Kidney (tissue), 14 donors: ENCODE results near the gene MYBPH. TPM values are rescaled to one million over a fixed set of nuclear protein-coding genes. Genes with fewer than 3 reads are reported as not detected.

Source experiments
- DNase-seq, 5 donors: peaks; one replicate each; pipeline ENCODE4 v3.0.0-alpha.2; 2013 to 2020
- FAIRE-seq: peaks from 2 replicates; lab custom pipeline; 2012; peaks lifted over from hg19 to GRCh38; lab: Jason Lieb, UNC
- H3K27ac ChIP-seq, 2 donors: one replicate each; pipeline ENCODE4 v1.7.0; 2013; ENCODE audit warnings: low read depth in 2 of 2, low read length in 2 of 2, inconsistent platforms in 1 of 2
- H3K27me3 ChIP-seq: one replicate; pipeline ENCODE4 v1.7.1; 2013; ENCODE audit warnings: low read length, inconsistent platforms; ENCODE audit not compliant: control insufficient read depth, insufficient read depth
- H3K36me3 ChIP-seq, 3 donors: one replicate each; pipeline versions ENCODE4 v1.7.0 to v1.7.1; 2013; ENCODE audit warnings: low read length in 3 of 3, control low read depth in 1 of 3, inconsistent platforms in 1 of 3; ENCODE audit not compliant: insufficient read depth in 3 of 3, control insufficient read depth in 2 of 3
- H3K4me1 ChIP-seq, 3 donors: one replicate each; pipeline versions ENCODE4 v1.7.0 to v1.7.1; 2013; ENCODE audit warnings: low read length in 3 of 3, inconsistent platforms in 1 of 3, low read depth in 1 of 3; ENCODE audit not compliant: control insufficient read depth in 2 of 3, insufficient read depth in 2 of 3
- H3K4me3 ChIP-seq, 3 donors: one replicate each; pipeline versions ENCODE4 v1.7.0 to v1.8.1; 2013; ENCODE audit warnings: low read length in 3 of 3, control low read depth in 1 of 3, inconsistent platforms in 1 of 3
- H3K9ac ChIP-seq, 3 donors: one replicate each; pipeline versions ENCODE4 v1.7.0 to v1.7.1; 2013; ENCODE audit warnings: low read length in 3 of 3, control low read depth in 1 of 3, inconsistent platforms in 1 of 3
- H3K9me3 ChIP-seq, 3 donors: one replicate each; pipeline versions ENCODE4 v1.7.0 to v1.7.1; 2013; ENCODE audit warnings: low read length in 3 of 3, control low read depth in 1 of 3, inconsistent platforms in 1 of 3; ENCODE audit not compliant: control insufficient read depth in 2 of 3, insufficient read depth in 1 of 3
- intact Hi-C: fragments of 100-400 bp; cut with DNase I; formaldehyde crosslinking; loops from one replicate; pipeline ENCODE4 v1.11.1; 2022
- polyA plus RNA-seq: library from polyadenylated mRNA; stranded (reverse); fragments of 350-450 nt; fragmentation: Illumina TruSeq; extraction: RNeasy Lipid Tissue Mini Kit (QIAGEN cat#74804); gene quantifications from one replicate; pipeline ENCODE4 v1.2.3, GENCODE V29; 2014; ENCODE audit warnings: low read depth, low replicate concordance; ENCODE audit not compliant: insufficient read depth
- total RNA-seq: library from RNA; stranded (reverse); fragmentation: NEBNext Ultra II Directional; extraction: Animal tissue kit (Norgen Biotek cat#: 25700); gene quantifications from one replicate; pipeline ENCODE4 v1.2.1, GENCODE V29; 2021
- TF ChIP-seq, protein P1 (sequence below): IDR thresholded peaks from 3 replicates; pipeline ENCODE4 v1.5.1; 2012; ENCODE audit warnings: mild to moderate bottlenecking, moderate library complexity, borderline replicate concordance; ENCODE audit not compliant: insufficient read depth; ENCODE audit errors: extremely low read depth
- donor health status: control.
- donor health status: control.
- donor health status: control.
- donor health status: control.
- donor health status: control.
- donor health status: DM: yes; HTN: yes; CAD: no.
- donor health status: Normal renal cell carcinoma (clear cell type).

The MYBPH gene
- total and polyA plus RNA-seq, 2 donors from 2014 or later, result 2.3 TPM; not detected in 1

DNA sequence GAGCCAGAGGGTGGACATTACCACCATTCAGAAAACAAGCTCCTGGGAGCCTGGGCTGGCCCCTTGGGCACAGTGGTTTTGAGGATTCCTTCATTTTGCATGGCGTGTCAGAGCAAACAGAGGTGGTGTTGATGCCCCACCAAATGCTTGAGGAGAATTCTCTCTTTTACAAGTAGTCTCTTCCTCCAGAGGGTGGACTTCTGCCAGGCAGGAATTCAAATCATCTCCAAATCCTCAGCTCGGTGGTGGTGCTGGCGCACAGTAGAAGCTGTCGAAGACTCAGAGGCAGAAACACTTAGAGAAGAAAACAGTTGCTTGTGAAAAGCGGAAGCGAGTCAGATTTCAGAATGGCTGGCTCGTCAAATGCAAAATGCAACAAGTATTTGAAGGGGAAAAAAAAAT lies 14.3 kb upstream of the MYBPH start:
- no peak overlapping the region for H3K4me3 ChIP-seq
- DNase-seq (no peak), FAIRE-seq (no peak)
- H3K9ac ChIP-seq, result no peak overlapping the region
- H3K9me3 ChIP-seq, result no peaks in the 10 kb centered on the region
- no peaks in the 10 kb centered on the region for H3K27me3 ChIP-seq
- H3K36me3 ChIP-seq, result no peaks in the 10 kb centered on the region
- TF ChIP-seq, protein P1, sequence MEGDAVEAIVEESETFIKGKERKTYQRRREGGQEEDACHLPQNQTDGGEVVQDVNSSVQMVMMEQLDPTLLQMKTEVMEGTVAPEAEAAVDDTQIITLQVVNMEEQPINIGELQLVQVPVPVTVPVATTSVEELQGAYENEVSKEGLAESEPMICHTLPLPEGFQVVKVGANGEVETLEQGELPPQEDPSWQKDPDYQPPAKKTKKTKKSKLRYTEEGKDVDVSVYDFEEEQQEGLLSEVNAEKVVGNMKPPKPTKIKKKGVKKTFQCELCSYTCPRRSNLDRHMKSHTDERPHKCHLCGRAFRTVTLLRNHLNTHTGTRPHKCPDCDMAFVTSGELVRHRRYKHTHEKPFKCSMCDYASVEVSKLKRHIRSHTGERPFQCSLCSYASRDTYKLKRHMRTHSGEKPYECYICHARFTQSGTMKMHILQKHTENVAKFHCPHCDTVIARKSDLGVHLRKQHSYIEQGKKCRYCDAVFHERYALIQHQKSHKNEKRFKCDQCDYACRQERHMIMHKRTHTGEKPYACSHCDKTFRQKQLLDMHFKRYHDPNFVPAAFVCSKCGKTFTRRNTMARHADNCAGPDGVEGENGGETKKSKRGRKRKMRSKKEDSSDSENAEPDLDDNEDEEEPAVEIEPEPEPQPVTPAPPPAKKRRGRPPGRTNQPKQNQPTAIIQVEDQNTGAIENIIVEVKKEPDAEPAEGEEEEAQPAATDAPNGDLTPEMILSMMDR, result no peak
- intact Hi-C loops, result no loop called here
- H3K27ac ChIP-seq, result no peak overlapping the region
- peaks cover 0 to 4% (median 3%) of the 10 kb centered on the region in 3 donors for H3K4me1 ChIP-seq

DNA sequence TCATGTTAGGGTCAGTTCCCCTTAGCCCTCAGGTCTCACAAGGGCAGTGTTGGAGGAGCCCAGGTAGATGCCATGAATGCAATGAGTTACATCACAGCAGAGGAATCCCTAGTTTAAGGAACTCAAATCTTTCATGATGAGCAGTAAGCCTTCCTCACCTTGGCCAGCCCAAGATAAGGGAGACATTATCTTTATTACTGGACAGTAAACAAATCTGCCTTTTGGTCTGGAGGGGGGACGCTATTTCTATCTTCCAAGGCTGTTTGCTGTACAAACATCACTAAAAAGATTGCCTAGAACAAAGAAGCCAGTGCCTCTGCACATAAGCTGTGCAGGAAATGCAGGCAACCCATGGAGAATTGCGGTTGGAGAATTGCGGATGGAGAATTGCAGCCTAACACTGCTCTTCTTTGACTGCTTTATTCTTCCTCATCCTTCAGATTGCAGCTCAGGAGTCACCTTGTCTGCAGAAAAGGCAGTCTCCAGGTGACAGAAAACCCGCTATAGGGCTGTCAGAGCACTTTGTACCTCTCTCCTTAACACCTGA lies 13.1 kb upstream of the MYBPH start:
- Histone ChIP-seq H3K4me1 (peaks cover 0 to 4% (median 3%) of the 10 kb centered on the region in 3 donors), H3K27ac (no peak overlapping the region), H3K9me3 (no peaks in the 10 kb centered on the region), H3K4me3 (no peak overlapping the region), H3K36me3 (no peaks in the 10 kb centered on the region), H3K9ac (no peak overlapping the region), H3K27me3 (no peaks in the 10 kb centered on the region)
- TF ChIP-seq, protein P1, result no peak
- intact Hi-C loops, result no loop called here
- no peak for DNase-seq
- FAIRE-seq, result no peak

DNA sequence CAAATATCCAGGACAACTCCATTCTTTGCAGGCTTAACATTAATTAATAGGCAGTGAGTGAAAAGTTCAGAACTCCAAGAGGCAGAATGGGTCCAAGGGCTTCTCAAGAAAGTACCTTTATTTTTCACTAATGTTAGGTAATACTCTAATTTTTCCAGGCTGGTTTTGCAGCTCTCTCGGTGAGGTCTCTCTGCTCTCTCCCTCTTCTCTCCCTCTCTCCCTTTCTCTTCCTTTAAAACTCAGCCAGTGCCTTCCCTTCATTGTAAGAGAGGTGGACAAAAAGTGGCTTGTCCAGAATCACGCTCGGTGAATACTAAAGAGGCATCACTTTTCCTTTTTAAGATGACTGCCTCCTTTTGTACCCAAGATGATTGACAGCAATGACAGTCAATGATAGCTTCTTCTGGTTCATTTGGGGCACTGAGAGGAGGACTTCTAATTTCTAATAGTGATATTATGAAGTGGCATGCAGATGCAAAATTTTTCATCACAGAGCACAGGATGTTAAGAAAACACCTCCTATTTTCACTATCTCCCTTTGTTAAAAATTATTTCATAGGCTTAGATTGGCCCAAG lies 12.2 kb upstream of the MYBPH start:
- Histone ChIP-seq H3K9me3 (no peaks in the 10 kb centered on the region), H3K9ac (peak overlapping the region in 1 of 3 donors; percentile 38), H3K4me1 (peaks cover 0 to 4% (median 3%) of the 10 kb centered on the region in 3 donors), H3K27ac (peak overlapping the region; percentile 24 to 34), H3K27me3 (no peaks in the 10 kb centered on the region), H3K36me3 (no peaks in the 10 kb centered on the region), H3K4me3 (no peak overlapping the region)
- no peak for FAIRE-seq
- intact Hi-C loops, result no loop called here
- TF ChIP-seq, protein P1, result no peak
- DNase-seq, result no peak

DNA sequence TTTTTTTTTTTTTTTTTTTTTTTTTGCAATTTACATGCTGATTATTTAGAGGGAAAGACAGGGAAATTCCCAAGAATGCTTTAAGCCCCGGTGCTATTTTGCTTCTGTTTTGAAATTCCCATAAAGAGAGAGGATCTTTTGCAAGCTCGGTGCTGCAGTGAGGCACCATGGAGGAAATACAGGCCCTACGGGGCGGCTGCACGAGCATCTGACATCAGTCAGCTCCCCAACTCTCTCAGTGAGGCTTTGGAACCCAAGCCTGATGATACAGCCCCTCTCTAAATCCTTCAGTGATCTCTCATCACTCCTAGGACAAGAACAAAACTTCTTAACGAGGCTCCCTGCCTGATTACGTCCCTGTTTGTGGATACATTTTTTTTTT lies 11.7 kb upstream of the MYBPH start:
- no peaks in the 10 kb centered on the region for H3K36me3 ChIP-seq
- H3K9ac ChIP-seq, result peak overlapping the region in 1 of 3 donors; percentile 38
- H3K4me1 ChIP-seq, result peaks cover 0 to 4% (median 3%) of the 10 kb centered on the region in 3 donors
- DNase-seq (no peak), FAIRE-seq (no peak)
- intact Hi-C loops, result no loop called here
- TF ChIP-seq, protein P1, result no peak
- no peaks in the 10 kb centered on the region for H3K27me3 ChIP-seq
- peak overlapping the region; percentile 24 to 34 for H3K27ac ChIP-seq
- no peaks in the 10 kb centered on the region for H3K9me3 ChIP-seq
- H3K4me3 ChIP-seq, result no peak overlapping the region
